ENCODE measurements around the gene MADD.

DNA sequence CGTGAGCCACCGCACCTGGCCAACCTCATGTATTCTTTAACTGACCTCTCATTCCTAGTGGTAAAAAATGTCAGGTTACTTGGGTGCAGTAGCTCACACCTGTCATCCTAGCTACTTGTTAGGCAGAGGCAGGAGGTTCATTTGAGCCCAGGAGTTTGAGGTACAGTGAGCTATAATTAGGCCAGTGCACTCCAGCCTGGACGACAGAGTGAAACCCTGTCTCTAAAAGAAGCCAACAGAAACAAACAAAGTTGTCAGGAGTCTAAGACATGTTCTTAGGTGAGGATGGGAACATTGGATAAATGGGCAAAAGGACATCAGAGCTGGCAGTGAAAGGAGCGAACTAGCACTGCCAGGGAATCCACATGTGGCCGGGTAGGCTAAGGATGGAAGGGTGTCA lies 18.1 kb downstream of the MADD start:
- TF ChIP-seq, protein P1, sequence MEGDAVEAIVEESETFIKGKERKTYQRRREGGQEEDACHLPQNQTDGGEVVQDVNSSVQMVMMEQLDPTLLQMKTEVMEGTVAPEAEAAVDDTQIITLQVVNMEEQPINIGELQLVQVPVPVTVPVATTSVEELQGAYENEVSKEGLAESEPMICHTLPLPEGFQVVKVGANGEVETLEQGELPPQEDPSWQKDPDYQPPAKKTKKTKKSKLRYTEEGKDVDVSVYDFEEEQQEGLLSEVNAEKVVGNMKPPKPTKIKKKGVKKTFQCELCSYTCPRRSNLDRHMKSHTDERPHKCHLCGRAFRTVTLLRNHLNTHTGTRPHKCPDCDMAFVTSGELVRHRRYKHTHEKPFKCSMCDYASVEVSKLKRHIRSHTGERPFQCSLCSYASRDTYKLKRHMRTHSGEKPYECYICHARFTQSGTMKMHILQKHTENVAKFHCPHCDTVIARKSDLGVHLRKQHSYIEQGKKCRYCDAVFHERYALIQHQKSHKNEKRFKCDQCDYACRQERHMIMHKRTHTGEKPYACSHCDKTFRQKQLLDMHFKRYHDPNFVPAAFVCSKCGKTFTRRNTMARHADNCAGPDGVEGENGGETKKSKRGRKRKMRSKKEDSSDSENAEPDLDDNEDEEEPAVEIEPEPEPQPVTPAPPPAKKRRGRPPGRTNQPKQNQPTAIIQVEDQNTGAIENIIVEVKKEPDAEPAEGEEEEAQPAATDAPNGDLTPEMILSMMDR (IDR thresholded peaks at IDR 0.05), result no peak
- no peak for TF ChIP-seq POLR2A (IDR thresholded peaks at IDR 0.05)
